ENCODE measurements around the gene SLC35G1. TPM values are rescaled to one million over a fixed set of nuclear protein-coding genes. Genes with fewer than 3 reads are reported as not detected.

The SLC35G1 gene
- total RNA-seq, 1 experiment from 2014 or later = 4.1 TPM

DNA sequence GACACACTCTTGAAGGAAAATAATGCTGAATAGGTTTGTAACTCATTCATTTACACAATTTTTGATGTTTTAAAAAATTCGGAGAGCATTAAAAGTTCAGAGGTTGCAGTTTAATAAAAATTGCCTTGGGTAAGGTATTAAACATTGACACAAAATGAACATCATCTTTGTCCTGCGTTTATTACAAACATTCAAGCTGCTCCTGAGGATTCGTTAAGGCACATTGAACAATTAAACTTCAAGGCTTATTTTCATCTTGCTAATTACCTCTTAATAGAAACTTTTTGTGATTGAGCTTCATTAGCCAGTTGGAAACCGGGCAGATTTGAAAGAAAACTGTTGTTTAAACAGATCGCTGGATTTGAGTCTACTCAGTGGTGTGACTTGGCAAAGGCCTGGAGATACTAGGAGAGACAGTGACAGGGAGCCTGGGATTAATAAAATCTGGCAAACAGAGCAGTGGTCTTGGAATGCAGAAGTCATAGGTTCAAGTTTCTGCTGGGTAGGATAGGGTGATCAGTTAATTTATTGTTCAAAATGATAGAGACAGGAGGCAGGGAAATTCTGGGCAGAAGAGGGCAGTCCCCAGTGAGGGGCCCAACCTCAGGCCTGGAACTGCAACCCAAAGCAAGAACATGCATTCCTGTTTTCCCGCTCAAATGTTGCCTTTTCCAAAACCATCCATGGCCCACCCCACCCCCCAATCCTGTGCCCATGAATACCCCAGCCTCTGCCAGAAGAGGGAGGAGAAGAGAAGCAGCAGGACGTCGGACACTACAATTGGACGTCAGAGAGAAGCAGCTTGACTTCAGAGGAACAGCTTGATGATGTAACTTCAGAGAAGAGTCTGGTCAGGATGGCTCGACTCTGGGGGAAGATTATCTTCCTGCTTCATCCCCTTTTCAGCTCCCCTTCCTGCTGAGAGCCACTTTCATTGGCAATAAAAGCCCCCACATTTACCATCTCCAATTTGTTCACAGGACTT lies 43.5 kb upstream of the SLC35G1 start:
- TF ChIP-seq, protein P1, sequence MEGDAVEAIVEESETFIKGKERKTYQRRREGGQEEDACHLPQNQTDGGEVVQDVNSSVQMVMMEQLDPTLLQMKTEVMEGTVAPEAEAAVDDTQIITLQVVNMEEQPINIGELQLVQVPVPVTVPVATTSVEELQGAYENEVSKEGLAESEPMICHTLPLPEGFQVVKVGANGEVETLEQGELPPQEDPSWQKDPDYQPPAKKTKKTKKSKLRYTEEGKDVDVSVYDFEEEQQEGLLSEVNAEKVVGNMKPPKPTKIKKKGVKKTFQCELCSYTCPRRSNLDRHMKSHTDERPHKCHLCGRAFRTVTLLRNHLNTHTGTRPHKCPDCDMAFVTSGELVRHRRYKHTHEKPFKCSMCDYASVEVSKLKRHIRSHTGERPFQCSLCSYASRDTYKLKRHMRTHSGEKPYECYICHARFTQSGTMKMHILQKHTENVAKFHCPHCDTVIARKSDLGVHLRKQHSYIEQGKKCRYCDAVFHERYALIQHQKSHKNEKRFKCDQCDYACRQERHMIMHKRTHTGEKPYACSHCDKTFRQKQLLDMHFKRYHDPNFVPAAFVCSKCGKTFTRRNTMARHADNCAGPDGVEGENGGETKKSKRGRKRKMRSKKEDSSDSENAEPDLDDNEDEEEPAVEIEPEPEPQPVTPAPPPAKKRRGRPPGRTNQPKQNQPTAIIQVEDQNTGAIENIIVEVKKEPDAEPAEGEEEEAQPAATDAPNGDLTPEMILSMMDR (conservative IDR thresholded peaks at IDR 0.05) = no peak
- no peak for TF ChIP-seq EZH2 (IDR thresholded peaks at IDR 0.05; ENCODE audit: low read depth)
- H4K20me1 ChIP-seq (ENCODE audit: insufficient read depth) = no peaks in the 10 kb centered on the region
- no peak overlapping the region for H3K27ac ChIP-seq
- no peaks in the 10 kb centered on the region for H3K9me2 ChIP-seq (ENCODE audit: insufficient read depth)
- H3K79me2 ChIP-seq (ENCODE audit: low read depth) = no peaks in the 10 kb centered on the region
- no peak overlapping the region for H2AFZ ChIP-seq
- intact Hi-C loops (cut with micrococcal nuclease; ENCODE audit: unreplicated experiment) = no loop called here
- ChIA-PET POLR2A (ENCODE audit: unreplicated experiment) (no interaction called here), CTCF (no interaction called here)
- H3K36me3 ChIP-seq (ENCODE audit: low read depth) = no peaks in the 10 kb centered on the region
- H3F3A ChIP-seq (ENCODE audit: insufficient read depth, low read depth) = no peaks in the 10 kb centered on the region
- DNase-seq = no peak
- H3K4me2 ChIP-seq = no peak overlapping the region
- no peaks in the 10 kb centered on the region for H3K4me1 ChIP-seq (replicated peaks; ENCODE audit: insufficient read depth)
- no peaks in the 10 kb centered on the region for H3K9me3 ChIP-seq (ENCODE audit: insufficient read depth, low read depth)
- no peak overlapping the region for H3K4me3 ChIP-seq
- no peaks in the 10 kb centered on the region for H3K27me3 ChIP-seq (ENCODE audit: insufficient read depth, low read depth)
- no TSS peak for BruUV-seq (replicated peaks)

- TF ChIP-seq, protein P1 (conservative IDR thresholded peaks at IDR 0.05) = no peak
- TF ChIP-seq EZH2 (IDR thresholded peaks at IDR 0.05; ENCODE audit: low read depth) = no peak
- ChIA-PET POLR2A (ENCODE audit: unreplicated experiment) (no interaction called here), CTCF (no interaction called here)
- no TSS peak for BruUV-seq (replicated peaks)
- H2AFZ ChIP-seq = no peak overlapping the region
- H3K27ac ChIP-seq = no peak overlapping the region
- intact Hi-C loops (cut with micrococcal nuclease; ENCODE audit: unreplicated experiment) = no loop called here
- H3K36me3 ChIP-seq (ENCODE audit: low read depth) = no peaks in the 10 kb centered on the region
- no peak for DNase-seq
- H3K4me3 ChIP-seq = no peak overlapping the region
- H3K27me3 ChIP-seq (ENCODE audit: insufficient read depth, low read depth) = no peaks in the 10 kb centered on the region
- no peaks in the 10 kb centered on the region for H3K9me2 ChIP-seq (ENCODE audit: insufficient read depth)
- H3K4me1 ChIP-seq (replicated peaks; ENCODE audit: insufficient read depth) = no peaks in the 10 kb centered on the region
- no peak overlapping the region for H3K4me2 ChIP-seq
- no peaks in the 10 kb centered on the region for H3F3A ChIP-seq (ENCODE audit: insufficient read depth, low read depth)
- H4K20me1 ChIP-seq (ENCODE audit: insufficient read depth) = no peaks in the 10 kb centered on the region
- H3K79me2 ChIP-seq (ENCODE audit: low read depth) = no peaks in the 10 kb centered on the region
- no peaks in the 10 kb centered on the region for H3K9me3 ChIP-seq (ENCODE audit: insufficient read depth, low read depth)
These were observed 42.6 kb upstream of the SLC35G1 start for GRCh38 chr10:93851169-93851568.

- Histone ChIP-seq H4K20me1 (ENCODE audit: insufficient read depth) (no peaks in the 10 kb centered on the region), H3K4me2 (no peak overlapping the region), H2AFZ (no peak overlapping the region), H3K36me3 (ENCODE audit: low read depth) (no peaks in the 10 kb centered on the region), H3K4me1 (replicated peaks; ENCODE audit: insufficient read depth) (no peaks in the 10 kb centered on the region), H3K4me3 (no peak overlapping the region), H3K79me2 (ENCODE audit: low read depth) (no peaks in the 10 kb centered on the region), H3K27me3 (ENCODE audit: insufficient read depth, low read depth) (no peaks in the 10 kb centered on the region), H3F3A (ENCODE audit: insufficient read depth, low read depth) (no peaks in the 10 kb centered on the region), H3K9me3 (ENCODE audit: insufficient read depth, low read depth) (no peaks in the 10 kb centered on the region), H3K27ac (no peak overlapping the region), H3K9me2 (ENCODE audit: insufficient read depth) (no peaks in the 10 kb centered on the region)
- TF ChIP-seq, protein P1 (conservative IDR thresholded peaks at IDR 0.05) = no peak
- no peak for TF ChIP-seq EZH2 (IDR thresholded peaks at IDR 0.05; ENCODE audit: low read depth)
- no TSS peak for BruUV-seq (replicated peaks)
- POLR2A ChIA-PET (ENCODE audit: unreplicated experiment) = no interaction called here
- DNase-seq = no peak
- CTCF ChIA-PET = no interaction called here
- intact Hi-C loops (cut with micrococcal nuclease; ENCODE audit: unreplicated experiment) = no loop called here
These were observed 41.2 kb upstream of the SLC35G1 start for GRCh38 chr10:93852476-93853095.
